HEK293 (cell line): ENCODE measurements around the gene CX3CL1.
A peak's percentile ranks its signal among the peaks of the same experiment; 100 is the strongest.

ENCODE experiments used
- CTCF ChIA-PET: fragments of 350-600 bp; formaldehyde crosslinking; extraction: SDS; loops from one replicate; lab custom pipeline; 2021; ENCODE audit warnings: antibody characterized with exemption; lab: Yijun Ruan, JAX
- POLR2A ChIA-PET: fragments of 300-600 bp; formaldehyde crosslinking; extraction: SDS; loops from one replicate; lab custom pipeline; 2020; ENCODE audit warnings: antibody characterized with exemption, inconsistent platforms; lab: Yijun Ruan, JAX
- H3K27ac ChIP-seq: fragments of 200-500 bp; sonication (Bioruptor generic); 2 replicates; pipeline ENCODE4 v1.5.1; 2014; ENCODE audit warnings: low read depth, low read length, control low read depth, inconsistent platforms; ENCODE audit errors: extremely low read depth
- H3K36me3 ChIP-seq, 2 experiments: fragments of 200-500 bp in 1 of 2; sonication (Bioruptor generic) in 1 of 2; 1 replicate in 1 of 2; 2 replicates in 1 of 2; pipeline ENCODE4 v1.5.1; 2014 to 2017; ENCODE audit warnings: inconsistent platforms in 2 of 2, low read length in 2 of 2; ENCODE audit not compliant: control insufficient read depth in 2 of 2, insufficient read depth in 1 of 2
- H3K4me1 ChIP-seq: fragments of 200-500 bp; sonication (Bioruptor generic); 2 replicates; pipeline ENCODE4 v1.5.1; 2014; ENCODE audit warnings: mild to moderate bottlenecking, low read length, inconsistent platforms; ENCODE audit not compliant: control insufficient read depth, insufficient read depth
- H3K4me3 ChIP-seq: 2 replicates; pipeline ENCODE4 v1.5.1; 2011; ENCODE audit warnings: low read depth, mild to moderate bottlenecking, control low read depth, low read length, moderate library complexity
- H3K9me3 ChIP-seq: fragments of 200-500 bp; sonication (Bioruptor generic); 2 replicates; pipeline ENCODE4 v1.5.1; 2014; ENCODE audit warnings: low read depth, low read length, inconsistent platforms; ENCODE audit not compliant: control insufficient read depth, insufficient read depth
- BCL11A ChIP-seq: fragments of 450-650 bp; formaldehyde crosslinking; IDR thresholded peaks from 2 replicates; pipeline ENCODE4 v1.5.1; 2016; ENCODE audit warnings: low read depth, missing biosample characterization, missing genetic modification characterization
- BCL6B ChIP-seq: fragments of 450-650 bp; formaldehyde crosslinking; IDR thresholded peaks from 2 replicates; pipeline ENCODE4 v1.5.1; 2017; ENCODE audit warnings: missing biosample characterization, missing genetic modification characterization
- ELK4 ChIP-seq: IDR thresholded peaks from 2 replicates; pipeline ENCODE4 v1.6.1; 2011; ENCODE audit warnings: mild to moderate bottlenecking, low read depth, low read length, borderline replicate concordance
- HOXC10 ChIP-seq: sonication (generic); formaldehyde crosslinking; IDR thresholded peaks from 2 replicates; pipeline ENCODE4 v1.8.1; 2023; ENCODE audit warnings: mild to moderate bottlenecking, missing genetic modification reagents
- KLF9 ChIP-seq: fragments of 450-650 bp; formaldehyde crosslinking; IDR thresholded peaks from 2 replicates; pipeline ENCODE4 v1.5.1; 2016; ENCODE audit warnings: missing biosample characterization, missing genetic modification characterization, low read depth
- MEIS1 ChIP-seq: sonication (generic); formaldehyde crosslinking; IDR thresholded peaks from 2 replicates; pipeline ENCODE4 v1.8.1; 2022; ENCODE audit warnings: missing genetic modification reagents, mild to moderate bottlenecking, borderline replicate concordance
- MYNN ChIP-seq: fragments of 450-650 bp; formaldehyde crosslinking; IDR thresholded peaks from 2 replicates; pipeline ENCODE4 v1.5.1; 2016; ENCODE audit warnings: missing biosample characterization, missing genetic modification characterization, borderline replicate concordance
- OSR2 ChIP-seq: fragments of 450-650 bp; formaldehyde crosslinking; IDR thresholded peaks from 2 replicates; pipeline ENCODE4 v1.5.1; 2016; ENCODE audit warnings: missing biosample characterization, missing genetic modification characterization
- PRDM4 ChIP-seq: fragments of 450-650 bp; formaldehyde crosslinking; IDR thresholded peaks from 2 replicates; pipeline ENCODE4 v1.5.1; 2017; ENCODE audit warnings: missing biosample characterization, missing genetic modification characterization
- RBAK ChIP-seq: fragments of 450-650 bp; formaldehyde crosslinking; IDR thresholded peaks from 2 replicates; pipeline ENCODE4 v1.5.1; 2016; ENCODE audit warnings: missing biosample characterization, missing genetic modification characterization
- SP7 ChIP-seq: fragments of 450-650 bp; formaldehyde crosslinking; IDR thresholded peaks from 2 replicates; pipeline ENCODE4 v1.5.1; 2016; ENCODE audit warnings: missing biosample characterization, missing genetic modification characterization
- ZBTB26 ChIP-seq: fragments of 450-650 bp; formaldehyde crosslinking; optimal IDR thresholded peaks from 2 replicates; pipeline ENCODE3; 2016; ENCODE audit warnings: missing biosample characterization, mild to moderate bottlenecking, missing genetic modification characterization
- ZBTB8A ChIP-seq: fragments of 450-650 bp; formaldehyde crosslinking; IDR thresholded peaks from 2 replicates; pipeline ENCODE4 v1.5.1; 2016; ENCODE audit warnings: missing biosample characterization, missing genetic modification characterization
- ZEB2 ChIP-seq: fragments of 450-650 bp; formaldehyde crosslinking; IDR thresholded peaks from 2 replicates; pipeline ENCODE4 v1.5.1; 2016; ENCODE audit warnings: missing biosample characterization, missing genetic modification characterization
- ZFP37 ChIP-seq: fragments of 450-650 bp; formaldehyde crosslinking; IDR thresholded peaks from 2 replicates; pipeline ENCODE4 v1.5.1; 2016; ENCODE audit warnings: missing biosample characterization, missing genetic modification characterization
- ZFP69B ChIP-seq: fragments of 450-650 bp; formaldehyde crosslinking; IDR thresholded peaks from 2 replicates; pipeline ENCODE4 v1.5.1; 2016; ENCODE audit warnings: missing biosample characterization, missing genetic modification characterization
- ZNF157 ChIP-seq: fragments of 450-650 bp; formaldehyde crosslinking; IDR thresholded peaks from 2 replicates; pipeline ENCODE4 v1.5.1; 2016; ENCODE audit warnings: missing biosample characterization, missing genetic modification characterization
- ZNF175 ChIP-seq: fragments of 450-650 bp; formaldehyde crosslinking; IDR thresholded peaks from 2 replicates; pipeline ENCODE4 v1.5.1; 2016; ENCODE audit warnings: missing biosample characterization, missing genetic modification characterization
- ZNF2 ChIP-seq: fragments of 450-650 bp; formaldehyde crosslinking; IDR thresholded peaks from 2 replicates; pipeline ENCODE4 v1.5.1; 2016; ENCODE audit warnings: missing biosample characterization, missing genetic modification characterization
- ZNF221 ChIP-seq: fragments of 450-650 bp; formaldehyde crosslinking; IDR thresholded peaks from 2 replicates; pipeline ENCODE4 v1.5.1; 2017; ENCODE audit warnings: missing biosample characterization, missing genetic modification characterization, borderline replicate concordance
- ZNF354C ChIP-seq: fragments of 450-650 bp; formaldehyde crosslinking; IDR thresholded peaks from 2 replicates; pipeline ENCODE4 v1.5.1; 2016; ENCODE audit warnings: missing biosample characterization, missing genetic modification characterization, low read depth, borderline replicate concordance
- ZNF394 ChIP-seq: fragments of 450-650 bp; formaldehyde crosslinking; IDR thresholded peaks from 2 replicates; pipeline ENCODE4 v1.5.1; 2016; ENCODE audit warnings: missing biosample characterization, missing genetic modification characterization, mild to moderate bottlenecking, moderate library complexity, borderline replicate concordance
- ZNF416 ChIP-seq: fragments of 450-650 bp; formaldehyde crosslinking; IDR thresholded peaks from 2 replicates; pipeline ENCODE4 v1.5.1; 2016; ENCODE audit warnings: missing biosample characterization, missing genetic modification characterization
- ZNF449 ChIP-seq: fragments of 450-650 bp; formaldehyde crosslinking; IDR thresholded peaks from 2 replicates; pipeline ENCODE4 v1.5.1; 2017; ENCODE audit warnings: missing biosample characterization, mild to moderate bottlenecking, missing genetic modification characterization, moderate library complexity
- ZNF529 ChIP-seq: fragments of 450-650 bp; formaldehyde crosslinking; IDR thresholded peaks from 2 replicates; pipeline ENCODE4 v1.5.1; 2017; ENCODE audit warnings: missing genetic modification characterization, missing biosample characterization; ENCODE audit not compliant: insufficient replicate concordance
- ZNF558 ChIP-seq: fragments of 450-650 bp; formaldehyde crosslinking; IDR thresholded peaks from 2 replicates; pipeline ENCODE4 v1.5.1; 2016; ENCODE audit warnings: missing biosample characterization, missing genetic modification characterization
- ZNF585B ChIP-seq: fragments of 450-650 bp; formaldehyde crosslinking; IDR thresholded peaks from 2 replicates; pipeline ENCODE4 v1.5.1; 2016; ENCODE audit warnings: missing biosample characterization, missing genetic modification characterization
- ZNF621 ChIP-seq: fragments of 450-650 bp; formaldehyde crosslinking; IDR thresholded peaks from 2 replicates; pipeline ENCODE4 v1.5.1; 2017; ENCODE audit warnings: missing biosample characterization, missing genetic modification characterization
- ZNF629 ChIP-seq: fragments of 450-650 bp; formaldehyde crosslinking; IDR thresholded peaks from 2 replicates; pipeline ENCODE4 v1.5.1; 2017; ENCODE audit warnings: missing biosample characterization, missing genetic modification characterization
- ZNF704 ChIP-seq: fragments of 450-650 bp; formaldehyde crosslinking; IDR thresholded peaks from 2 replicates; pipeline ENCODE4 v1.5.1; 2016; ENCODE audit warnings: missing biosample characterization, missing genetic modification characterization
- ZNF843 ChIP-seq: fragments of 450-650 bp; formaldehyde crosslinking; IDR thresholded peaks from 2 replicates; pipeline ENCODE4 v1.5.1; 2016; ENCODE audit warnings: missing biosample characterization, missing genetic modification characterization
- ZSCAN23 ChIP-seq: fragments of 450-650 bp; formaldehyde crosslinking; IDR thresholded peaks from 2 replicates; pipeline ENCODE4 v1.5.1; 2016; ENCODE audit warnings: missing biosample characterization, missing genetic modification characterization

Gene CX3CL1

GRCh38 chr16:57335366-57335765, 36.9 kb upstream of the CX3CL1 start (continued):
- TF ChIP-seq ZNF449 (tag by site-specific recombination) (no peak), PRDM4 (tag by site-specific recombination) (no peak), ZFP69B (tag by site-specific recombination) (no peak), ELK4 (no peak), ZNF221 (tag by site-specific recombination) (no peak), ZNF2 (tag by site-specific recombination) (no peak), KLF9 (tag by site-specific recombination) (no peak), ZEB2 (no peak)

- ChIA-PET CTCF (interaction anchor here (0.6 to 1.9 kb wide), 4 partner anchors 40 to 861 kb away, joined by 3 to 10 read pairs (median 4); no protein-coding TSS in a partner anchor), POLR2A (interaction anchor here (0.7 to 1.1 kb wide), 2 partner anchors 10 to 245 kb away, joined by 3 to 4 read pairs; no protein-coding TSS in a partner anchor)
These were observed 31.2 kb upstream of the CX3CL1 start for GRCh38 chr16:57341062-57341440.

GRCh38 chr16:57341441-57342303, 30.6 kb upstream of the CX3CL1 start:
- H3K27ac ChIP-seq = no peak overlapping the region
- H3K36me3 ChIP-seq = no peaks in the 10 kb centered on the region
- peaks cover 5% of the 10 kb centered on the region for H3K4me1 ChIP-seq
- H3K4me3 ChIP-seq = no peak overlapping the region
- no peaks in the 10 kb centered on the region for H3K9me3 ChIP-seq
- ChIA-PET POLR2A (interaction anchor here (0.7 to 1.1 kb wide), 2 partner anchors 11 to 244 kb away, joined by 3 to 4 read pairs; no protein-coding TSS in a partner anchor), CTCF (interaction anchor here (1.2 to 1.9 kb wide), 3 partner anchors 41 to 81 kb away, joined by 3 to 10 read pairs (median 4); no protein-coding TSS in a partner anchor)
- TF ChIP-seq ZBTB26 (tag by site-specific recombination) (no peak), ZNF621 (tag by site-specific recombination) (no peak), HOXC10 (CRISPR knock-in tag) (no peak), ZNF843 (tag by site-specific recombination) (0 out of 2 replicates have a peak, but pooled peaks have one; percentile 17), SP7 (tag by site-specific recombination) (peak; percentile 51; the same call in 1 of the 2 replicates), ZBTB8A (tag by site-specific recombination) (no peak), ZSCAN23 (tag by site-specific recombination) (no peak), BCL6B (tag by site-specific recombination) (no peak), ZNF704 (tag by site-specific recombination) (no peak), ZNF529 (tag by site-specific recombination) (no peak)

More at GRCh38 chr16:57341062-57341440, 31.2 kb upstream of the CX3CL1 start:
- Histone ChIP-seq H3K4me3 (no peak overlapping the region), H3K36me3 (no peaks in the 10 kb centered on the region), H3K9me3 (no peaks in the 10 kb centered on the region), H3K27ac (no peak overlapping the region), H3K4me1 (peaks cover 5% of the 10 kb centered on the region)
- TF ChIP-seq ZFP37 (no peak), MYNN (no peak), RBAK (no peak), ZEB2 (no peak), ZNF416 (no peak), MEIS1 (CRISPR knock-in tag) (no peak), ZNF558 (tag by site-specific recombination) (no peak), ZNF585B (tag by site-specific recombination) (no peak), ZNF175 (tag by site-specific recombination) (no peak), ZNF157 (tag by site-specific recombination) (no peak), ZNF354C (tag by site-specific recombination) (no peak), BCL11A (tag by site-specific recombination) (no peak), OSR2 (tag by site-specific recombination) (no peak), ZNF629 (no peak), ZNF394 (tag by site-specific recombination) (no peak)
